ENCODE measurements around the gene DNAJB6. TPM values are rescaled to one million over a fixed set of nuclear protein-coding genes. Genes with fewer than 3 reads are reported as not detected.
A peak's percentile ranks its signal among the peaks of the same experiment; 100 is the strongest.

Gene DNAJB6
- total and polyA plus RNA-seq, 7 donors = 71.5 to 145 (median 120) TPM

DNA sequence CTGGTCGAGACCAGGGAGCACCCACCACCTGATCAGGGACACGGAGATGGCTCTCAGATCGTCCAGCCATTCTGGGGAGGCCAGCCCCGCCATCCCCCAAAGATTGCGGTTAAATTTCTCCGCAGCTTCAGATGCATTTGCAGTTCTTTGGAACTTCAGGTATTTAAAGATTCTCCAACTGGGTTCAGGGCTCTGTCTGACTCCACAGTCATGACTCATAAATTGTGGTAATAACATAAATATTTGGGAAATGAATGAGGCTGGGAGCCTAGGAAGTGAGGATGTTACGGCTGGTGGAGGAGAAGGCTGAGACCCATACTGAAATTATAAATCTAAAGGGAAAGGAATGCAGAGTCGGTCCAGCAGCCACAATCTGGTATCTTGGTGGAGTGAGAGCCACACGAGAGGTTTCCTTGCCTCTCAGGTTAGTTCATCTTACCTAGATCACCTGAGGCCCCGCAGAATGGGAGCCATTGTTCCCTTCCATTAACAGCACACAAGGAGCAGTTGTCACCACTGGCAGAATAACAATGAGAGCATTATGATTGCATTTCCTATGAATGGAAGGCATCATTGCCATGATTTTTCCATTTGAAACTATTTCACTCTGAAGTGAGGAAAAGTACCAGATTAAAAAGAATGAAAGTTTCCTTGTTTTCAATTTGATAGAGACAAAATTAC, 26.7 kb upstream of the DNAJB6 start:
- DNase-seq = no peak
- intact Hi-C loops (cut with DNase I) = no loop called here
- Histone ChIP-seq H3K36me3 (no peaks in the 10 kb centered on the region), H3K9me3 (no peaks in the 10 kb centered on the region), H3K27me3 (no peaks in the 10 kb centered on the region), H3K27ac (peak overlapping the region in 2 of 4 donors; percentile 28 to 46), H3K4me1 (peaks cover 0 to 16% (median 10%) of the 10 kb centered on the region in 4 donors), H3K4me3 (no peak overlapping the region)
- 59 to 74% methylated on average over 10 of the region's 10 CpGs for WGBS, 2 donors
- TF ChIP-seq POLR2AphosphoS5 (IDR thresholded peaks at IDR 0.05) = no peak
- TF ChIP-seq, protein P1, sequence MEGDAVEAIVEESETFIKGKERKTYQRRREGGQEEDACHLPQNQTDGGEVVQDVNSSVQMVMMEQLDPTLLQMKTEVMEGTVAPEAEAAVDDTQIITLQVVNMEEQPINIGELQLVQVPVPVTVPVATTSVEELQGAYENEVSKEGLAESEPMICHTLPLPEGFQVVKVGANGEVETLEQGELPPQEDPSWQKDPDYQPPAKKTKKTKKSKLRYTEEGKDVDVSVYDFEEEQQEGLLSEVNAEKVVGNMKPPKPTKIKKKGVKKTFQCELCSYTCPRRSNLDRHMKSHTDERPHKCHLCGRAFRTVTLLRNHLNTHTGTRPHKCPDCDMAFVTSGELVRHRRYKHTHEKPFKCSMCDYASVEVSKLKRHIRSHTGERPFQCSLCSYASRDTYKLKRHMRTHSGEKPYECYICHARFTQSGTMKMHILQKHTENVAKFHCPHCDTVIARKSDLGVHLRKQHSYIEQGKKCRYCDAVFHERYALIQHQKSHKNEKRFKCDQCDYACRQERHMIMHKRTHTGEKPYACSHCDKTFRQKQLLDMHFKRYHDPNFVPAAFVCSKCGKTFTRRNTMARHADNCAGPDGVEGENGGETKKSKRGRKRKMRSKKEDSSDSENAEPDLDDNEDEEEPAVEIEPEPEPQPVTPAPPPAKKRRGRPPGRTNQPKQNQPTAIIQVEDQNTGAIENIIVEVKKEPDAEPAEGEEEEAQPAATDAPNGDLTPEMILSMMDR (IDR thresholded peaks at IDR 0.05) = no peak
- no peak for TF ChIP-seq EP300 (IDR thresholded peaks at IDR 0.05)
- no peak for TF ChIP-seq POLR2A (IDR thresholded peaks at IDR 0.05)

DNA sequence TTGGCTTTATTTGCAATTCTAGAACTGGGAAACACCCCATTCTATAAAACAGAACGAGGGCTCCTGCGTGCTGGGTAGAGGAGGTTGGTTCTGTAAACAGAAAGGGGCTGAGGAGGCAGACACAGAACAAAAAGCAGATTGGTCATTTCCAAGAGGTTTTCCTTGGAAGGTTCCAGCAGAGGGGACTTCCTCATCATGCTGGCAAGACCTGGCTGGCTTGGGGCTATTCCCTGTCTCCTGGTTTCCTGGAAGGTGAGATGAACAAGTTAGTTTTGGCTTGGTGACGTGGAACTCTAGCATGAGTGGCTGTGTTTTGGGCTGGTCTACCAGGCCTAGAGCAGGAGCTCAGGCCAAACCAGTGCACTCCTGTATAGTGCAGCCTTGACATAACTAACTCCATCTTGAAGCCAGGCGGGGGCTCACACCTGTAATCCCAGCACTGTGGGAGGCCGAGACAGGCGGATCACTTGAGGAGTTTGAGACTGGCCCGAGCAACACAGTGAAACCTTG, 26.1 kb upstream of the DNAJB6 start:
- peak overlapping the region in 1 of 4 donors; percentile 28 for H3K27ac ChIP-seq

DNA sequence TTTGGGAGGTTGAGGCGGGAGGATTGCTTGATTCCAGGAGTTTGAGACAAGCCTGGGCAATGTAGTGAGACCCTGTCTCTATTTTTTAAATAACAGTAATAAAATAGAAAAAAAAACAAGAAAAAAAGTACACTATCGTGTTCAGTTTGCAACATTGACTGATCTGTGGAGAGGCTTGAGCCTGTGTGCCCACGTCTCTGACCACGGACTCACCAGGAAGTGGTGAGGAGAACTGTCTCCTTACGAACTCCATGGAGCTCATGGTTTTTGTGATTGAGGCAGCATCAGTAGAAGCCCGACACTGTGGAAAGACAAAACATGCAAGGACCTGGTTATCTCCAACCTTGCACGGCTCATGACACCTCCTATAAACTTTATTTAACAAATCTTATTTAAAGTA, 23.9 kb upstream of the DNAJB6 start:
- H3K27ac ChIP-seq = no peak overlapping the region
- H3K4me3 ChIP-seq = no peak overlapping the region
- intact Hi-C loops (cut with DNase I) = no loop called here
- DNase-seq = no peak
- peaks cover 0 to 16% (median 10%) of the 10 kb centered on the region in 4 donors for H3K4me1 ChIP-seq
- H3K27me3 ChIP-seq = no peaks in the 10 kb centered on the region
- no peaks in the 10 kb centered on the region for H3K36me3 ChIP-seq
- no peak for TF ChIP-seq POLR2AphosphoS5 (IDR thresholded peaks at IDR 0.05)
- no peak for TF ChIP-seq POLR2A (IDR thresholded peaks at IDR 0.05)
- TF ChIP-seq EP300 (IDR thresholded peaks at IDR 0.05) = no peak
- TF ChIP-seq, protein P1 (IDR thresholded peaks at IDR 0.05) = no peak
- no peaks in the 10 kb centered on the region for H3K9me3 ChIP-seq
- WGBS, 2 donors = 81 to 85% methylated on average over 7 of the region's 7 CpGs

More for the DNA sequence above, 26.1 kb upstream of the DNAJB6 start:
- peaks cover 0 to 16% (median 10%) of the 10 kb centered on the region in 4 donors for H3K4me1 ChIP-seq
- no peak for DNase-seq
- TF ChIP-seq POLR2AphosphoS5 (IDR thresholded peaks at IDR 0.05) (no peak), EP300 (IDR thresholded peaks at IDR 0.05) (no peak), POLR2A (IDR thresholded peaks at IDR 0.05) (no peak)
- TF ChIP-seq, protein P1 (IDR thresholded peaks at IDR 0.05) = no peak
- no peaks in the 10 kb centered on the region for H3K27me3 ChIP-seq
- no peak overlapping the region for H3K4me3 ChIP-seq
- intact Hi-C loops (cut with DNase I) = no loop called here
- 68 to 80% methylated on average over 7 of the region's 7 CpGs for WGBS, 2 donors
- H3K36me3 ChIP-seq = no peaks in the 10 kb centered on the region
- no peaks in the 10 kb centered on the region for H3K9me3 ChIP-seq

DNA sequence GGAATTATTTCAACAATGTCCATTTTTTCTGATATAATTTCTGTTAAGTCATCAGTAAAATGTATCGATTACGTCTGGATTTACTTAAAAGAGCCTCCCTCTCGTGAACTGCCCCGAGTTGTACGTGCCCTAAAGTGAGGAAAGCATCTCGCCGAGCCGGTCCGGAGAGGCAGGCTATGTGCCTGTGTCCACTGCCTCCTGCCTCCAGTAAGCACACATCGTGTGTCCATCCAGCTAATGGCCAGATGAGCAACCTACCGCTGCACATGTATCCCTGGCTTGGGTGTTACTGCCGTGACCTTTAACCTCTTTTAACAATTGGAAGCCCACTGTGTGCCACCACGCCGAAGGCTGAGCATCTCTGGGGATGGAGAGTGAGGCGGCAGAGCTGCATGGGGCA, 23.2 kb upstream of the DNAJB6 start:
- no peaks in the 10 kb centered on the region for H3K36me3 ChIP-seq
- H3K4me1 ChIP-seq = peaks cover 0 to 16% (median 10%) of the 10 kb centered on the region in 4 donors
- no peak overlapping the region for H3K27ac ChIP-seq
- intact Hi-C loops (cut with DNase I) = no loop called here
- no peak for TF ChIP-seq POLR2A (IDR thresholded peaks at IDR 0.05)
- TF ChIP-seq EP300 (IDR thresholded peaks at IDR 0.05) = no peak
- TF ChIP-seq, protein P1 (IDR thresholded peaks at IDR 0.05) = no peak
- no peak for TF ChIP-seq POLR2AphosphoS5 (IDR thresholded peaks at IDR 0.05)
- H3K4me3 ChIP-seq = no peak overlapping the region
- DNase-seq = no peak
- WGBS, 2 donors = 94 to 95% methylated on average over 15 of the region's 15 CpGs
- H3K9me3 ChIP-seq = no peaks in the 10 kb centered on the region
- H3K27me3 ChIP-seq = no peaks in the 10 kb centered on the region
